PC-9 (cell line): ENCODE results near the gene AKAP13.

ENCODE experiments used
- EZH2 ChIP-seq: fragments of 200-600 bp; sonication (generic); IDR thresholded peaks from 2 replicates; pipeline ENCODE4 v1.8.0; 2017; ENCODE audit warnings: antibody characterized with exemption, low read depth
- TF ChIP-seq, protein P1 (sequence below): fragments of 200-600 bp; sonication (generic); conservative IDR thresholded peaks from 2 replicates; pipeline ENCODE4 v1.6.1; 2017; ENCODE audit warnings: mixed run types, antibody characterized with exemption, mild to moderate bottlenecking, moderate library complexity

- TF ChIP-seq, protein P1, sequence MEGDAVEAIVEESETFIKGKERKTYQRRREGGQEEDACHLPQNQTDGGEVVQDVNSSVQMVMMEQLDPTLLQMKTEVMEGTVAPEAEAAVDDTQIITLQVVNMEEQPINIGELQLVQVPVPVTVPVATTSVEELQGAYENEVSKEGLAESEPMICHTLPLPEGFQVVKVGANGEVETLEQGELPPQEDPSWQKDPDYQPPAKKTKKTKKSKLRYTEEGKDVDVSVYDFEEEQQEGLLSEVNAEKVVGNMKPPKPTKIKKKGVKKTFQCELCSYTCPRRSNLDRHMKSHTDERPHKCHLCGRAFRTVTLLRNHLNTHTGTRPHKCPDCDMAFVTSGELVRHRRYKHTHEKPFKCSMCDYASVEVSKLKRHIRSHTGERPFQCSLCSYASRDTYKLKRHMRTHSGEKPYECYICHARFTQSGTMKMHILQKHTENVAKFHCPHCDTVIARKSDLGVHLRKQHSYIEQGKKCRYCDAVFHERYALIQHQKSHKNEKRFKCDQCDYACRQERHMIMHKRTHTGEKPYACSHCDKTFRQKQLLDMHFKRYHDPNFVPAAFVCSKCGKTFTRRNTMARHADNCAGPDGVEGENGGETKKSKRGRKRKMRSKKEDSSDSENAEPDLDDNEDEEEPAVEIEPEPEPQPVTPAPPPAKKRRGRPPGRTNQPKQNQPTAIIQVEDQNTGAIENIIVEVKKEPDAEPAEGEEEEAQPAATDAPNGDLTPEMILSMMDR: no peak; the same call in 1 of the 2 replicates
- no peak for TF ChIP-seq EZH2
These were observed 368.3 kb downstream of the AKAP13 start for GRCh38 chr15:85748729-85749128.
